Astrocyte of the hippocampus (primary cell): ENCODE measurements around the gene EXD2.
"Not testable (repeated sequence)": the region's sequence is repeated elsewhere in the genome, so short reads cannot be mapped to it uniquely, and the experiment has no call there.

Source experiments
- DNase-seq: peaks from one replicate; pipeline ENCODE4 v3.0.0; 2011; ENCODE audit warnings: low read depth, low spot score

EXD2 gene

GRCh38 chr14:69280746-69281291 is 89.5 kb downstream of the EXD2 start:
- no peak for DNase-seq

GRCh38 chr14:69281450-69282169 is 90.3 kb downstream of the EXD2 start:
- no peak for DNase-seq

- DNase-seq, result no peak
Measured at GRCh38 chr14:69282448-69282847, 91.2 kb downstream of the EXD2 start.

GRCh38 chr14:69284170-69284569 is 92.9 kb downstream of the EXD2 start:
- DNase-seq, result no peak

DNA sequence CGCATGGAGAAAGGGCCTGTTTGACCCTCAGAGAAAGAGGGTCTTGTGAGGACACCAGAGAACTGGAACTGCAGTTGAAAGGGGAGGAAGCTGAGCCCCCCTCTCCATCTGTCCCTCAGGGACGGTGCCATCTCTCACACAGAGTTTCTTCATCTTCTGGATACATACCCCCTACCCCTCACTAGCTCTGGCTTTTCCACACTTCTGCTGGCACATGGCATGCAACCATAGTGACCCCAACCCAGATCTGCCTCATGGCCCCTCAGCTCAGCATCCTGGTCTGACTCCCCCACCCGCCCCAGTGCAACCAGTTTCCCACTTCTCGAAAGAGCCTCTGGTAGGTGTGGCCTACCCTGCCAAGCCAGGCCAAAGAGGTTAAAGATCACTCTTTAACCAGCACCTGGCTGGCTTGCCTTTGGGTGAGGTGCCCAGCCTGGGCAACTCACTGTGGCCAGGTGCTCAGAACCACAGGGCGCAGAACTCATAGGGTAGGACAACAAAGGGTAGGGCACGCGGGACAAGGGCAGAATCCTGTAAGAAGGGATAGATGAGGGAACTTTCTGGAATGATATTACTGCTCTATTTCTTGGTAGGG is 94.5 kb downstream of the EXD2 start:
- DNase-seq, result no peak

GRCh38 chr14:69287098-69288010 is 96.1 kb downstream of the EXD2 start:
- peak; percentile 53 for DNase-seq

GRCh38 chr14:69288011-69288771 is 96.9 kb downstream of the EXD2 start:
- peak; percentile 73 for DNase-seq

GRCh38 chr14:69288956-69289705 is 97.8 kb downstream of the EXD2 start:
- no peak for DNase-seq

DNA sequence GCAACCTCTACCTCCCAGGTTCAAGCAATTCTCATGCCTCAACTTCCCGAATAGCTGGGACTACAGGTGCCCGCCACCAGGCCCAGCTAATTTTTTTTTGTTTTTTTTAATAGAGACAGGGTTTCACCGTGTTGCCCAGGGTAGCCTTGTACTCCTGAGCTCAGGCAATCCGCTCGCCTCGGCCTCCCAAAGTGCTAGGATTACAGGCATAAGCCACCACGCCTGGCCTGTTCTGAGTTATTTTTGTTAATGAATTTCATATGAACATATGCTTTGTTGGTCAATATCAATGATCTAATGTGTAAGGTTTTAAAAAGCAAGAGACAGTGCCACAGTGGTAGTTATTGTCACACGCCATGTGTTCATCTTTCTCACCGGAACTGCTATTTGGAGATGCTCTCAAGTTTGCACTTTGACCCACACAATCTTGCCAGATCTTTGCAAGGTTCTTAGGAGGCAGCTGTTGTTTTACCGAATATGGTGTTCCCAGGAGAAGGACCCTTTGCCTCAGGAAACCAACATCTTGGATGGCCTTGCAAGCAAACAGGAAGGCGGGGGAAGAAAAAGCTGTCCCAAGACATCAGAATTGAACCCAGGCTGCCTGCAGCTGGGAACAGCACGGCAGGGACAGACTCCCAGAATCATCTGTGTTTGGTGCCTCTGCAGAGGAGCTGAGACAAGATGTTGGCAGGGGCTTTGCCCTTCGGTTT is 98.7 kb downstream of the EXD2 start:
- no peak for DNase-seq

DNA sequence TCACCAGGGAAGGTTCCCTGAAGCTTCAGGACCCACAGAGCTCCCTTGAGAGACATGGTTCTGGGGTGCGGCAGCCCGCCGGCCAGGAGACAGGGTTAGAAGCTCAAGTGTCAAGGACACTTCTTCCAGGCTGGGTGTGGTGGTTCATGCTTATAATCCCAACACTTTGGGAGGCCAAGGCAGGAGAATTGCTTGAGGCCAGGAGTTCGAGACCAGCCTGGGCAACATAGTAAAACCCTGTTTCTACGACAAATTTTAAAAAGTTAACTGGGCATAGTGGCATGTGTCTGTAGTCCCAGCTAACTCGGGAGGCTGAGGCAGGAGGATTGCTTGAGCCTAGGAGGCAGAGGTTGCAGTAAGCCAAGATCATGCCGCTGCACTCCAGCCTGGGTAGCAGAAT is 99.6 kb downstream of the EXD2 start:
- DNase-seq, result not testable (repeated sequence)

DNA sequence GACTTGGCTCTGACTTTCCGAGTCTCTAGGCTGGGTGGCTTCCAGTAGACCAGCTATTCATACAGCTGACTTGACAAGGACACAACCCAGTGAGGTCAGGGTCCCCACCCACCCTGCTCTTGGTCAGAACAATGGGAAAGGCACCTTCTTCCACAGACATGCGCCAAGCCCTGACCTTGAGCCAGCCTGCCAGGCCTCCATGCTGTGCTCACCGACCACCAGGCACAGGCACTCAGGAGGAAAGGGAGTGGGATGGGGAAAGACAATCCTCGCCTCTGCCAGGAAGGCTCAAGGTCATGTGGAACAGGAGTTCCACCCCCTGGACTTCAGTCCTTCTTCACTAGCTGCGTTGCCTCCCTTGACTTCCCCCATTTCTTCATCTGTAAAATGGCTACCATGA is 100.1 kb downstream of the EXD2 start:
- no peak for DNase-seq

- DNase-seq, result peak; percentile 61
Measured at GRCh38 chr14:69291891-69292561, 100.7 kb downstream of the EXD2 start.
